ENCODE data around the gene KCNG2.

KCNG2 gene

DNA sequence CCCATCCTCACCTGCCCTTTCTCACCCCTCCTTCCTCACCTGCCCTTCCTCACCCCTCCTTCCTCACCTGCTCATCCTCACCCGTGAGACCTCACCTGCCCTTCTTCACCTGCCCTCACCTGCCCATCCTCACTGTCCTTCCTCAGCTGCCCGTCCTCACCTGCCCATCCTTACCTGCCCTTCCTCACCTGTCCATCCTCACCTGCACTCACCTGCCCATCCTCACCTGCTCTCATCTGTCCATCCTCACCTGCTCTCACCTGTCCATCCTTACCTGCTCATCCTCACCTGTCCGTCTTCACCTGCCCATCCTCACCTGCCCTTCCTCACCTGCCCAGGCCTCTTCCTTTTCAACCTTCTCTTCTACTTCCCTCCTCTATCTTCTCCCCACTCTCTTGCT, 34.4 kb downstream of the KCNG2 start:
- Mint-ChIP-seq H3K4me3 (no peak overlapping the region), H3K36me3 (ENCODE audit: insufficient read depth) (no peaks in the 10 kb centered on the region), H3K27ac (ENCODE audit: low read depth) (no peak overlapping the region), H3K9me3 (no peaks in the 10 kb centered on the region), H3K27me3 (peaks cover 50% of the 10 kb centered on the region), H3K4me1 (no peaks in the 10 kb centered on the region)
- no peak for ATAC-seq (replicated peaks; ENCODE audit: extremely low read depth, poor library complexity, severe bottlenecking)
- DNase-seq (ENCODE audit: low spot score in 2 of 2): no peak

DNA sequence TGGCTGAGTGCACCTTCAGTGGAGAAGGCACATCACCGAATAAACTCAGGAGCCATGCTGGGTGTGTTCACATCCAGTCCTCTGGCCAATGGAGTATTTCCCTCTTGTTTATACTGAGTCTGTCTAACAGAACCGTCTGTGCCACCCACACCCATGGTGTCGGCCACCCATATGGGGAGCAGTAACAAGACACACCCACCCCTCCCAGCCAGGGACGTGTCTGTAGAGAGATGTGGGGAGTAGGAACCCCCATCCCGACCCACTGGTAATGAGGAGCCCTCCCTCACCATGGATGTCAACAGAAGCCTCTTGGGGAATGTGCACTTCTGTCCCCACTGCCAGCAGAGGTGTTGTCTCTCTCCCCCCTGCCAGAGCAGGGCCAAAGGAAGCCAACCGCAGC, 37.1 kb downstream of the KCNG2 start:
- Mint-ChIP-seq H3K9me3 (no peaks in the 10 kb centered on the region), H3K27me3 (peaks cover 70% of the 10 kb centered on the region), H3K36me3 (ENCODE audit: insufficient read depth) (no peaks in the 10 kb centered on the region), H3K4me1 (no peaks in the 10 kb centered on the region), H3K27ac (ENCODE audit: low read depth) (no peak overlapping the region), H3K4me3 (no peak overlapping the region)
- ATAC-seq (replicated peaks; ENCODE audit: extremely low read depth, poor library complexity, severe bottlenecking) (no peak), DNase-seq (ENCODE audit: low spot score in 2 of 2) (no peak)

DNA sequence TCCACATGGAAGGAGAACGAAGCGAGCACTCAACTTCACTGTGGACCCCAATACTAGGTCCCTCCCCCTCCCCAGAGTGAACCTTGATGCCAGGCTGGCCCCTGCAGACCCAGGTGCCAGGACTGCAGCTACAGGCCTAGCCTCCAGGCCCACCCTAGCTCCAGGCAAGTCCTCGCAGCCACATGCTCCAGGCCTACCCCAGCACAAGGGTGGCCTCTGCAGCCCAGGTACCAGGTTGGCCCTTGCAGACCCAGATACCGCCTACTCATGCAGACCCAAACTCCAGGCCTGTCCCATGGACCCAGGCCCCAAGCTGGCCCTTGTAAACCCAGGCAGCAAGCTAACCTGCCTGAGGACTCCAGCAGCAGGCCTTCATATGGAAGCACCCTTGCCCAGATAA, 44.2 kb downstream of the KCNG2 start:
- no peaks in the 10 kb centered on the region for H3K36me3 Mint-ChIP-seq (ENCODE audit: insufficient read depth)
- no peak overlapping the region for H3K4me3 Mint-ChIP-seq
- H3K27ac Mint-ChIP-seq (ENCODE audit: low read depth): no peak overlapping the region
- DNase-seq (ENCODE audit: low spot score in 2 of 2): no peak
- ATAC-seq (replicated peaks; ENCODE audit: extremely low read depth, poor library complexity, severe bottlenecking): no peak
- peaks cover 38% of the 10 kb centered on the region for H3K27me3 Mint-ChIP-seq
- no peaks in the 10 kb centered on the region for H3K9me3 Mint-ChIP-seq
- H3K4me1 Mint-ChIP-seq: no peaks in the 10 kb centered on the region

DNA sequence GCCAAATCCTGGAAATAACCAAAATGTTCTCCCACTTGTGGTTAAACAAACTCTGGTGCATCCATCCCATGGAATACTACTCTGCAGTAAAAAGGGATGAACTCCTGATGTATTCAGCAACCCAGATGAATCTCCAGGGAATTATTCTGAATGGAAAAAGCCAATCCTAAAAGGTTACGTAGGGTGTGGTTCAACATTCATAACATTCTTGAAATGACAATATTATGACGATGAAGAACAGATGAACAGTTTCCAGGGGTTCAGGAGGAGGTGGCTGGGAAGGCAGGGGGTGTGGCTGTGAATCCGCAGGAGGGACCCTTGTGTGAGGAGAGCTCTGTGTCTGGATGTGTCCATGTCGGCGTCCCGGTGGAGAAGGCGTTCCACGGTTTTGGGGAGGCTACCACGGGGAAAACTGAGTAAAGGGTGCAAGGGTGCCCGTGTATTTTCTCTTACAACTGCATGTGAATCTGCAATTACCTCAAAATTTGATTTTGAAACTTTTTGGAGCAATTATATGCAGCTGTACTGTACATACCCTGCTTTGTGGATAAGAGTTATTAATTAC, 47.3 kb downstream of the KCNG2 start:
- no peaks in the 10 kb centered on the region for H3K9me3 Mint-ChIP-seq
- H3K4me3 Mint-ChIP-seq: no peak overlapping the region
- H3K36me3 Mint-ChIP-seq (ENCODE audit: insufficient read depth): no peaks in the 10 kb centered on the region
- ATAC-seq (replicated peaks; ENCODE audit: extremely low read depth, poor library complexity, severe bottlenecking): no peak
- no peaks in the 10 kb centered on the region for H3K4me1 Mint-ChIP-seq
- no peak overlapping the region for H3K27ac Mint-ChIP-seq (ENCODE audit: low read depth)
- peaks cover 16% of the 10 kb centered on the region for H3K27me3 Mint-ChIP-seq
- DNase-seq (ENCODE audit: low spot score in 2 of 2): no peak

DNA sequence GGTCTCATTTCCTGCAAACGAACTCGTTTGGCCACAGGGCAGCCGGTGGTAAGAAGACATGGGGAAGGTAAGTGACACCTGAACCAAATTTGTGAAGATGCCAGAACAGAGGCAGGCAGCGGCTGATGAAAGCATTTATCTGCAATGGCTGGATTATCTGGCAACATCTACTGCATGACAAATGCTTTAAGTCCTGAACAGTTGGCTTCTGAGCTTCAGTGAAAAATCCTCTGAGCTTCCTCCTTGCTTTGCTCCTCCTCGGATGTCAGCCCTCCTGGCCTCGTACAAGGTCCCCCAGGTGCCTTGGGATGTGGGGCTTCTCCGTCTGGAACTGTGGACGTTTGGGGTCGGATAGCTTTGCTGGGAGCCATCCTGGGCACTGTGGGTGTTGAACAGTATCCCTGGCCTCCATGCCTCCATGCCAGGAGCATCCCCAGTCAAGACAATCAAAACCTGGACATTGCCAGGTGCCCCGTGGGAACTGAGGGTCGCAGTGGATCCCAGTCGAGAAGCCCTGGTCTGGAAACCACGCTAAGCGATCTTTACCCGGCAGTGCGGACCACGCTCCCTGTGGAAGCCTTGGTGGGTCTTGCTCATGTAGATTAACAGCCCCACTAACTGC, 49.3 kb downstream of the KCNG2 start:
- Mint-ChIP-seq H3K36me3 (ENCODE audit: insufficient read depth) (no peaks in the 10 kb centered on the region), H3K9me3 (no peaks in the 10 kb centered on the region), H3K27me3 (peaks cover 16% of the 10 kb centered on the region), H3K27ac (ENCODE audit: low read depth) (no peak overlapping the region), H3K4me1 (no peaks in the 10 kb centered on the region), H3K4me3 (no peak overlapping the region)
- no peak for DNase-seq (ENCODE audit: low spot score in 2 of 2)
- ATAC-seq (replicated peaks; ENCODE audit: extremely low read depth, poor library complexity, severe bottlenecking): no peak

DNA sequence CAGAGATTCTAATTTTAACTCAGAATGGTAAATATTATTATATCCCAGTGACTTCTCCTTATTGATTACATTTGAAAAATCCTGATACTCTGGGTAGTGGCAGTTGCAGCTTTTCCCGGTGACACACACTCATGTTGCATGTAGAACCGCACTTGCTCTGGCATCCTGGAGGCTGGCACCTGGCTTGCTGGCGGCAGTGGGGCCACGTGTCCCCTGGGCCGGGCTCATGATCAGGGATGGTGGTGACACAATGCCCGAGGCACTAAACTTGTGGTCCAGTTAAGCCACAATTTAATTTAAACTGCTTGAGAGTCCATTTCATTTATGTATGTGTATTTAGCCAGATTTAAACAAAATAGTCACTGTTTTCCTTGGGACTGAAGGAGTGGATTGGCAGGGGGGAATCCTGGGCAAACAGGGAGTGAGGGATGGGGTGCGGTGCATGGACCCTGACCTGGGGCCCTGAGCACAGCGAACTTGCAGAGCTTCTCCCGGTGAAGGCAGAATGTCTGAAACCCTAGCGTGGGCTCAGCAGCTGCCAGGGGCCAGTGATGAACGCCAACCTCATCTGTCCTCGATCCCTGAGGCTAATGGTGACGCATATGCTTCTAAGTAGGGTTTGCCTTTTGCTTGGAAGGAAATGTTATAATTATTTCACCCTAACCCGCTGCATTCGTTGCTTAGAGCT, 50.0 kb downstream of the KCNG2 start:
- no peak overlapping the region for H3K4me3 Mint-ChIP-seq
- ATAC-seq (replicated peaks; ENCODE audit: extremely low read depth, poor library complexity, severe bottlenecking): no peak
- H3K4me1 Mint-ChIP-seq: no peaks in the 10 kb centered on the region
- peaks cover 14% of the 10 kb centered on the region for H3K27me3 Mint-ChIP-seq
- no peaks in the 10 kb centered on the region for H3K36me3 Mint-ChIP-seq (ENCODE audit: insufficient read depth)
- H3K9me3 Mint-ChIP-seq: no peaks in the 10 kb centered on the region
- H3K27ac Mint-ChIP-seq (ENCODE audit: low read depth): no peak overlapping the region
- DNase-seq (ENCODE audit: low spot score in 2 of 2): no peak

DNA sequence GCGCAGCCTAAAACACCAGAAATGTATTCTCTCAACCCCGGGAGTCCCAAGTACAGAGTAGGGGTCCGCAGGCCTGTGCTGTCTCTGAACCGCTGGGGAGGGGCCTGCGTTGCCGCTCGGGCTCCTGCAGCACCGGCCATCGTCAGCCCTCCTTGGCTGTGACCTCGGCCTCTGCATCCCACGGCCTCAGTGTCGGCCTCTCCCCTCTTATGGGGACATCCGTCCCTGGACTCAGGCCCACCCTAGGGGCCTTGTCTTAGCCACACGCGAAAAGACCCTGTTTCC, 50.5 kb downstream of the KCNG2 start:
- no peak overlapping the region for H3K27ac Mint-ChIP-seq (ENCODE audit: low read depth)
- DNase-seq (ENCODE audit: low spot score in 2 of 2) (no peak), ATAC-seq (replicated peaks; ENCODE audit: extremely low read depth, poor library complexity, severe bottlenecking) (no peak)
- H3K4me1 Mint-ChIP-seq: no peaks in the 10 kb centered on the region
- no peak overlapping the region for H3K4me3 Mint-ChIP-seq
- no peaks in the 10 kb centered on the region for H3K36me3 Mint-ChIP-seq (ENCODE audit: insufficient read depth)
- peaks cover 14% of the 10 kb centered on the region for H3K27me3 Mint-ChIP-seq
- H3K9me3 Mint-ChIP-seq: no peaks in the 10 kb centered on the region

DNA sequence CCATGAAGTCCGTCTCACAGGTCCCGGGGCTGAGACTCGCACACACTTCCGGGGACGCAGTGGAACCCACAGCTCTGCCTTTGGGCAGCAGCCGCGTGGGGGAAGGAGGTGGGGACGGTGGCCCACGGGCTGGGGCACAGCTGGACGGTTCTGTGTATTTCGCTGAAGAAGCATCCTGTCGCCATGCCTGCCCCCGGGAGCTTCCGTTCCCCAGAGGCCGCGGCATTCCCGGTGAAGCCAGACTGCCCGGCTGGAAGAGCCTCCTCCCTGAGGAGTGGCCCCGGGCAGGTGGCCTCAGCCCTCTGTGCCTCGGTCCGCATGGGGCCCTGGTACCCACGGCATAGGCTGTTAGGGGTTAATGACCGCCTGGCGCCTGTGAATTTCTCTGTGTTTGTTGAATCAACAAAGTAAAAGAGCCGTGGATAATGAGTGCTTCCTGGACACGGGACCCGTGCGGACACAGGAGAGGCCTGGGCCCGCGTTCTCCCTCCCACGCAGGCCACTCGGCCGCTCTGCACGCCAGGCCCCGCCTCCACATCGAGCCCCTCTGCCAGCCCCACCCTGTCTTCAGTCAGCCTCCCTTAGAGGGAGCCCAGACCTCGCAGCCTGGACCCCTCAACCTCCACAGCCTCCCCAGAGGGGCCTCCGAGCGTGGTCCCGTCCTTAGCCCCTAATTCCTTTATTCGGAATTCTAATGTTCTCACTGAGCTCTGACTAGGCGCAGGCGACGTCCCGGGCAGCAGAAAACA, 51.0 kb downstream of the KCNG2 start:
- no peaks in the 10 kb centered on the region for H3K4me1 Mint-ChIP-seq
- no peak overlapping the region for H3K4me3 Mint-ChIP-seq
- ATAC-seq (replicated peaks; ENCODE audit: extremely low read depth, poor library complexity, severe bottlenecking): no peak
- H3K36me3 Mint-ChIP-seq (ENCODE audit: insufficient read depth): no peaks in the 10 kb centered on the region
- H3K9me3 Mint-ChIP-seq: no peaks in the 10 kb centered on the region
- no peak for DNase-seq (ENCODE audit: low spot score in 2 of 2)
- no peak overlapping the region for H3K27ac Mint-ChIP-seq (ENCODE audit: low read depth)
- peaks cover 15% of the 10 kb centered on the region for H3K27me3 Mint-ChIP-seq

DNA sequence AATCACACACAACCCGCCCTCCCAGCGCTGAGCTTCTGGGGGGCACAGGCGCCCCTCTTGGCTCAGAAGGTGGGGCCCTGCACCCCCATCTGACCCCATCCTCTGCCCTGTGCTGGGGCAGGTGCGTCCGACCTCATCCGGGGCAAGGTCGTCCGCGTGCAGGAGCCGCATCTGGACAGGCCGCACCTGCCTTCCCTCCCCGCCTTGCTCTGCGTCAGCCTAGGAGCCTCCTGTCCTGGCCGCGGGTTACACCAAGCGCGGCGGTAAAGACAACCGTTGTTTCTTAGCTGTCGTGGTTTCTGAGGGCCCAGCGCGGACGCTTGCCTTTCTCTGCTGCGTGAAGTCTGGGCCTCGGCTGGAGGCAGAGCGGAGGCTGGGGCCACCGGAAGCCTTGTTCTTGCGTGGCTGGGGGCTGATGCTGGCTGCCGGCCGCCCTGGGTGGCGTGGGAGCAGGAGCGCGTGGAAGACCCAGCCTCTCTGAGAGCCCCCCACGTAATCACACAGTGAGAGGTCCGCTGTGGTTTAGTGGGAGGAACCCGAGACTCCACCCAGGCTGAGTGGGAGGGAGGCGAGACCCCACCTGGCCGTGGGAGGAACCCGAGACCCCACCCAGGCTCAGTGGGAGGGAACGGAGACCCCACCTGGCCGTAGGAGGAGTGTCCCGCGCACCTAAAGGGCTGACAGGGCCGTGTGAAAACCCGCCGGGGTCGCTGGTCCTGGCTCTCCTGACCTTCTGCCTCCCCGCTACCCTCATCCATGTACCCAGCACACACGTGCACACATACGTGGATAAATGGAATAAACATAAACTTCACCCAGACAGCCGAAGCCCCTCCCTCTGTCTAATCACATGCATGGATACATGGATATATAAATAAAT, 51.8 kb downstream of the KCNG2 start:
- peaks cover 18% of the 10 kb centered on the region for H3K27me3 Mint-ChIP-seq
- H3K27ac Mint-ChIP-seq (ENCODE audit: low read depth): no peak overlapping the region
- H3K9me3 Mint-ChIP-seq: no peaks in the 10 kb centered on the region
- no peak for DNase-seq (ENCODE audit: low spot score in 2 of 2)
- H3K4me1 Mint-ChIP-seq: no peaks in the 10 kb centered on the region
- no peak overlapping the region for H3K4me3 Mint-ChIP-seq
- no peaks in the 10 kb centered on the region for H3K36me3 Mint-ChIP-seq (ENCODE audit: insufficient read depth)
- ATAC-seq (replicated peaks; ENCODE audit: extremely low read depth, poor library complexity, severe bottlenecking): no peak

DNA sequence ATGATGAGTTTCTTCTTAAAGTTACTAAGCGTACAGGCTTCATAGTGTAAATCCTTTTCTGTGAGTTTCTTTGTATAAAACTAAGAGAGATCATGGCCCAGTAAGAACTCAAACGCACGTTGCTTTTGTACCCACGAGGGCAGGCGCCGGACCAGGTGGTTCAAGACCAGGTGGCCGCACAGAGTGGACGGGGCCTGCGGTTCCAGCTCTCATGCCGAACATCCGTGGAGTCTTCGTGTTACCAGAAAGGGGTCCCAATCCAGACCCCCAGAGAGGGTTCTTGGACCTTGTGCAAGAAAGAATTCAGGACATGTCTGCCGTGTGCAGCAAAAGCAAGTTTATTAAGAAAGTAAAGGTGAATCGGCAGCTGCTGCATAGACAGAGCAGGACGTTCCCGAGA, 53.0 kb downstream of the KCNG2 start:
- no peak overlapping the region for H3K27ac Mint-ChIP-seq (ENCODE audit: low read depth)
- H3K9me3 Mint-ChIP-seq: no peaks in the 10 kb centered on the region
- peaks cover 6% of the 10 kb centered on the region for H3K4me1 Mint-ChIP-seq
- no peak for DNase-seq (ENCODE audit: low spot score in 2 of 2)
- no peaks in the 10 kb centered on the region for H3K36me3 Mint-ChIP-seq (ENCODE audit: insufficient read depth)
- no peak overlapping the region for H3K4me3 Mint-ChIP-seq
- ATAC-seq (replicated peaks; ENCODE audit: extremely low read depth, poor library complexity, severe bottlenecking): no peak
- peaks cover 21% of the 10 kb centered on the region for H3K27me3 Mint-ChIP-seq

DNA sequence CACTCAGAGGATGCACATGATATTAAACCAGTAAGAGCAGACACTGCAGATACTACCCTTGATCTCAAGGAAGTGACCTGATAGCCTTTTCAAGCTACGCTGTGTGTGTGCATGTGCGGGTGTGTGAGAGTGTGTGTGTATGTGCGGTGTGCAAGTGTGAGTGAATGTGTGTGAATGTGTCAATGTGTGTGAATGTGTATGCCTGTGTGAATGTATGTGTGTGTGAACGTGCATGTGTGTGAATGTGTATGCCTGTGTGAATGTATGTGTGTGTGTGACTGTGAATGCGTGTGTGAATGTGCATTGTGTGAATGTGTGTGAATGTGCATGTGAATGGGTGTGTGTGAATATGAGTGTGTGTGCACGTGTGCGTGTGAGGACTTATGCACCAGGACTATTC, 53.8 kb downstream of the KCNG2 start:
- H3K27me3 Mint-ChIP-seq: peaks cover 24% of the 10 kb centered on the region
- H3K36me3 Mint-ChIP-seq (ENCODE audit: insufficient read depth): no peaks in the 10 kb centered on the region
- ATAC-seq (replicated peaks; ENCODE audit: extremely low read depth, poor library complexity, severe bottlenecking): no peak
- H3K4me3 Mint-ChIP-seq: no peak overlapping the region
- H3K27ac Mint-ChIP-seq (ENCODE audit: low read depth): no peak overlapping the region
- no peak for DNase-seq (ENCODE audit: low spot score in 2 of 2)
- peaks cover 6% of the 10 kb centered on the region for H3K4me1 Mint-ChIP-seq
- no peaks in the 10 kb centered on the region for H3K9me3 Mint-ChIP-seq

DNA sequence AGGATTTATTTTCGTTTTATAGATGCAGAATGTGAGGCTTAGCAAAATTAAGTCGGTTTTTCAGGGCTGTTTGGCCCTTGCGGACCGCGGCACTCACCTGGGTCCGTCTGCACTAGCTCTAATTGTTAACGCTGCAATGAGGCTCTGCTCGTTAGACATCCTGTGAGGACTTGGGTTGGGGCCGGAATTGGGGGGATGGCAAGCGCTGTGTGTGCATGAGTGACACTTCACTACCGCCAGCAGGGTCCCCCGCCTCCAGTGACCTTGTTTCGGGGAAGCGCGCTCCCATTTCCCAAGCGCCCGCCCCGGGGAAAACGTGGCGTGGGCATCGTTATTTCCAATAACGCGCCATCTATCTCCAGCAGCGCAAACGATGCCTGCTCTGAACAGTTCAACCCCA, 54.2 kb downstream of the KCNG2 start:
- DNase-seq (ENCODE audit: low spot score in 2 of 2) (no peak), ATAC-seq (replicated peaks; ENCODE audit: extremely low read depth, poor library complexity, severe bottlenecking) (no peak)
- Mint-ChIP-seq H3K4me1 (peaks cover 6% of the 10 kb centered on the region), H3K4me3 (no peak overlapping the region), H3K9me3 (no peaks in the 10 kb centered on the region), H3K27me3 (peaks cover 24% of the 10 kb centered on the region), H3K27ac (ENCODE audit: low read depth) (no peak overlapping the region), H3K36me3 (ENCODE audit: insufficient read depth) (no peaks in the 10 kb centered on the region)
